ENCODE measurements around the gene FBXO2. TPM values are rescaled to one million over a fixed set of nuclear protein-coding genes. Genes with fewer than 3 reads are reported as not detected.

FBXO2 gene
- total RNA-seq, 4 donors from 2014 or later, result 4.7 to 12.5 (median 6.8) TPM

GRCh38 chr1:11600836-11601235 is 53.4 kb downstream of the FBXO2 start:
- no peak for ATAC-seq
- 60 to 61% methylated on average over 2 to 6 of the region's 7 CpGs for WGBS, 2 donors (ENCODE audit: low coverage in 1 of 2)
- H3K4me3 ChIP-seq, result no peak overlapping the region
- H3K27ac ChIP-seq, result no peak overlapping the region
- H3K27me3 ChIP-seq, result peaks cover 66% of the 10 kb centered on the region
- H3K4me1 ChIP-seq, result no peaks in the 10 kb centered on the region
- TF ChIP-seq POLR2AphosphoS5 (IDR thresholded peaks at IDR 0.05) (no peak), CTCF (IDR thresholded peaks at IDR 0.05) (no peak), EP300 (IDR thresholded peaks at IDR 0.05) (no peak), POLR2A (IDR thresholded peaks at IDR 0.05) (no peak)
- H3K9me3 ChIP-seq, result no peaks in the 10 kb centered on the region
- no peaks in the 10 kb centered on the region for H3K36me3 ChIP-seq

GRCh38 chr1:11599891-11600576 is 54.2 kb downstream of the FBXO2 start:
- no peak overlapping the region for H3K4me3 ChIP-seq
- no peak for ATAC-seq
- 63 to 76% methylated on average over 4 of the region's 6 CpGs for WGBS, 2 donors (ENCODE audit: low coverage in 1 of 2)
- no peak for TF ChIP-seq POLR2A (IDR thresholded peaks at IDR 0.05)
- TF ChIP-seq EP300 (IDR thresholded peaks at IDR 0.05), result no peak
- TF ChIP-seq CTCF (IDR thresholded peaks at IDR 0.05), result no peak
- no peak for TF ChIP-seq POLR2AphosphoS5 (IDR thresholded peaks at IDR 0.05)
- H3K27ac ChIP-seq, result no peak overlapping the region
- no peaks in the 10 kb centered on the region for H3K36me3 ChIP-seq
- no peaks in the 10 kb centered on the region for H3K4me1 ChIP-seq
- H3K9me3 ChIP-seq, result no peaks in the 10 kb centered on the region
- H3K27me3 ChIP-seq, result peaks cover 74% of the 10 kb centered on the region

GRCh38 chr1:11598461-11598860 is 55.8 kb downstream of the FBXO2 start:
- H3K4me3 ChIP-seq, result no peak overlapping the region
- no peaks in the 10 kb centered on the region for H3K36me3 ChIP-seq
- H3K27ac ChIP-seq, result no peak overlapping the region
- no peak for ATAC-seq
- TF ChIP-seq CTCF (IDR thresholded peaks at IDR 0.05), result no peak
- TF ChIP-seq POLR2AphosphoS5 (IDR thresholded peaks at IDR 0.05), result no peak
- no peak for TF ChIP-seq EP300 (IDR thresholded peaks at IDR 0.05)
- no peak for TF ChIP-seq POLR2A (IDR thresholded peaks at IDR 0.05)
- H3K4me1 ChIP-seq, result no peaks in the 10 kb centered on the region
- no peaks in the 10 kb centered on the region for H3K9me3 ChIP-seq
- peaks cover 89% of the 10 kb centered on the region for H3K27me3 ChIP-seq
- WGBS, 2 donors (ENCODE audit: low coverage in 1 of 2), result 61 to 72% methylated on average over 3 to 4 of the region's 5 CpGs

Other genes starting within 250 kb of the FBXO2 start
- under 1 TPM in 1 of 4 donors, not detected in 3; 0.19 TPM for gene DISP3, start 175.3 kb downstream of the FBXO2 start, total RNA-seq
- 10 to 100 TPM; 10.5 to 22.9 (median 17.2) TPM for gene FBXO44, start 448 bp upstream of the FBXO2 start, total RNA-seq
- 10 to 100 TPM; 17.0 to 20.7 (median 18.8) TPM for gene FBXO6, start 9.8 kb upstream of the FBXO2 start, total RNA-seq
- 10 to 100 TPM; 19.4 to 43.7 (median 24.3) TPM for gene MAD2L2, start 26.7 kb upstream of the FBXO2 start, total RNA-seq
- under 1 TPM in 3 of 4 donors, not detected in 1; 0.08 to 0.16 (median 0.12) TPM for gene DRAXIN, start 37.3 kb upstream of the FBXO2 start, total RNA-seq
- gene AGTRAP, start 81.7 kb upstream of the FBXO2 start, total RNA-seq, result 10 to 100 TPM; 32.2 to 56.4 (median 40.5) TPM
- 1 to 10 TPM in 2 of 4 donors, under 1 TPM in 2; 0.35 to 1.4 (median 0.75) TPM for gene C1orf167, start 107.8 kb upstream of the FBXO2 start, total RNA-seq
- 10 to 100 TPM; 18.6 to 46.7 (median 27.9) TPM for gene MTHFR, start 151.5 kb upstream of the FBXO2 start, total RNA-seq
- 10 to 100 TPM; 12.8 to 23.8 (median 18.3) TPM for gene CLCN6, start 151.8 kb upstream of the FBXO2 start, total RNA-seq
- under 1 TPM in 1 of 4 donors, not detected in 3; 0.93 TPM for gene NPPA, start 193.4 kb upstream of the FBXO2 start, total RNA-seq
- not detected for gene NPPB, start 204.5 kb upstream of the FBXO2 start, total RNA-seq